Measurements from ENCODE around the gene CHD9NB. TPM values are rescaled to one million over a fixed set of nuclear protein-coding genes. Genes with fewer than 3 reads are reported as not detected.
A peak's percentile ranks its signal among the peaks of the same experiment; 100 is the strongest.
"Not testable (repeated sequence)": the region's sequence is repeated elsewhere in the genome, so short reads cannot be mapped to it uniquely, and the experiment has no call there.

Gene CHD9NB
- total RNA-seq, 1 donor from 2014 or later: 2.0 TPM

DNA sequence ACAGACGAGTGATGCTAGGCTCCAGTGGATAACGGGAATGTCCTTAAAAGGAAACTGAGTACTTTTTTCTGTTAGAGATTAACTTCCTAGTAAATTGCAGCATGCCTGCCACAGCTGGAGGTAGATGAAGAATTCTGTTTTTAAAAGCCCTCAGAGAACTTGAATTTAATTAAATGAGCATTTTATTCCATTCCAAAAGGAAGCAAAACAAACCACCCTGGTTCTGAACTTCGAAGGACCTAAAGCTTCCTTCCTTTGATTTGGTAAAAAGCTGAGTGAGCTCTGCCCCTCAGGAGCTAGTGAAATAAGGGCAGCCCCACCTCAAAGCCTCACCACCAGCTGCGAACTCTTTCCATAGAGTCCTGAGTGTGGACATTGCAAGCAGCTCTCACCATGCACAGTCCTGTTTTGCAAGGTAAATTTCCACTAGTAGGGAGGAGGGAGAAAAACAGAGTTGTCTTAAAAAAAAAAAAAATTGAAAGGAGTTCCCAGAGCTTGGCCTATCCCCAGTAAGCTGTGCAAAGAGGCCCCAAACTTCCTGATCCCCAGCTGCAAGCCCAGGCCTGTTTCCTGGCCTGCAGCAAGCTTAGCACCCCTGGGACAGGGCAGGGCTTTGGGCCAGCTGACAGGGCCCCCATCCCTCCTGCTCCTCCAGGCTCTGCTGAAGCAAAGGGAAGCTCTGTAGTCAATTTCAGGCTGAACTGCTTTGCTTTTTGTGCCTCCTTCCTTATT, 11.2 kb downstream of the CHD9NB start:
- H3K9me3 Mint-ChIP-seq (ENCODE audit: unreplicated experiment): no peaks in the 10 kb centered on the region
- no peak overlapping the region for H3K27ac Mint-ChIP-seq (ENCODE audit: unreplicated experiment)
- peaks cover 5% of the 10 kb centered on the region for H3K36me3 Mint-ChIP-seq (ENCODE audit: low read depth, unreplicated experiment)
- H3K4me1 Mint-ChIP-seq (ENCODE audit: unreplicated experiment): peaks cover 23% of the 10 kb centered on the region
- no peak overlapping the region for H3K4me3 Mint-ChIP-seq (ENCODE audit: unreplicated experiment)
- peak; percentile 16 for DNase-seq (ENCODE audit: low spot score)
- H3K27me3 Mint-ChIP-seq (ENCODE audit: unreplicated experiment): peaks cover 12% of the 10 kb centered on the region
- TF ChIP-seq, protein P1, sequence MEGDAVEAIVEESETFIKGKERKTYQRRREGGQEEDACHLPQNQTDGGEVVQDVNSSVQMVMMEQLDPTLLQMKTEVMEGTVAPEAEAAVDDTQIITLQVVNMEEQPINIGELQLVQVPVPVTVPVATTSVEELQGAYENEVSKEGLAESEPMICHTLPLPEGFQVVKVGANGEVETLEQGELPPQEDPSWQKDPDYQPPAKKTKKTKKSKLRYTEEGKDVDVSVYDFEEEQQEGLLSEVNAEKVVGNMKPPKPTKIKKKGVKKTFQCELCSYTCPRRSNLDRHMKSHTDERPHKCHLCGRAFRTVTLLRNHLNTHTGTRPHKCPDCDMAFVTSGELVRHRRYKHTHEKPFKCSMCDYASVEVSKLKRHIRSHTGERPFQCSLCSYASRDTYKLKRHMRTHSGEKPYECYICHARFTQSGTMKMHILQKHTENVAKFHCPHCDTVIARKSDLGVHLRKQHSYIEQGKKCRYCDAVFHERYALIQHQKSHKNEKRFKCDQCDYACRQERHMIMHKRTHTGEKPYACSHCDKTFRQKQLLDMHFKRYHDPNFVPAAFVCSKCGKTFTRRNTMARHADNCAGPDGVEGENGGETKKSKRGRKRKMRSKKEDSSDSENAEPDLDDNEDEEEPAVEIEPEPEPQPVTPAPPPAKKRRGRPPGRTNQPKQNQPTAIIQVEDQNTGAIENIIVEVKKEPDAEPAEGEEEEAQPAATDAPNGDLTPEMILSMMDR (IDR thresholded peaks at IDR 0.05; ENCODE audit: unreplicated experiment): no peak

DNA sequence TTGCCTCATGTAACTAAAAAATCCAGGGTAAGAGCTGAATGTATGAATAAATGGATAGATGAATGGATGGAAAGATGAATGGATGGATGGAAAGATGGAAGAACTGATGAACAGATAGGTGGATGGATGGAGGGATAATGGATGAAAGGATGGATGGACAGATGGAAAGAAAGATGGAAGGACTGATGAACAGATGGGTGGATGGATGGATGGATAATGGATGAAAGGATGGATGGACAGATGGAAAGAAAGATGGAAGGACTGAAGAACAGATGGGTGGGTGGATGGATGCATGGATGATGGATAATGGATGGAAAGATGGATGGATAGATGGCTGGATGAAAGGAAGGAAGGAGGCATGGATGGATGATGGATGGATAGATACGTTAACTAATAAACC, 11.9 kb downstream of the CHD9NB start:
- Mint-ChIP-seq H3K27me3 (ENCODE audit: unreplicated experiment) (peaks cover 12% of the 10 kb centered on the region), H3K9me3 (ENCODE audit: unreplicated experiment) (no peaks in the 10 kb centered on the region), H3K4me3 (ENCODE audit: unreplicated experiment) (no peak overlapping the region), H3K27ac (ENCODE audit: unreplicated experiment) (no peak overlapping the region), H3K4me1 (ENCODE audit: unreplicated experiment) (peaks cover 23% of the 10 kb centered on the region), H3K36me3 (ENCODE audit: low read depth, unreplicated experiment) (peaks cover under 1% of the 10 kb centered on the region)
- no peak for DNase-seq (ENCODE audit: low spot score)
- TF ChIP-seq, protein P1 (IDR thresholded peaks at IDR 0.05; ENCODE audit: unreplicated experiment): no peak

DNA sequence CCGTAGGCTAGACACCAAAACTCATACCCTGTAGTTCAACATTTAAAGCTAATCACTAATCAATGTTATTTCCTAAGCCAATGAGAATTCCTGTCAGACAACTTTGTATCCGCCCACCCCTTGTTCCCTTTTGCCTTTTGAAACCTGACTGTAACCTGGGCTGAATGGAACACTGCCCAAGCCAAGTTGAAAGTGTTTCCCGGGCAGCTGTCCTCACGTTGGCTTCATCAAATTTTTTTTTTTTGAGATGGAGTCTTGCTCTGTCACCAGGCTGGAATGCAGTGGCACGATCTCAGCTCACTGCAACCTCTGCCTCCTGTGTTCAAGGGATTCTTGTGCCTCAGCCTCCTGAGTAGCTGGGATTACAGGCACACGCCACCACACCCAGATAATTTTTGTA, 16.0 kb downstream of the CHD9NB start:
- H3K9me3 Mint-ChIP-seq (ENCODE audit: unreplicated experiment); H3K27ac Mint-ChIP-seq (ENCODE audit: unreplicated experiment); H3K4me3 Mint-ChIP-seq (ENCODE audit: unreplicated experiment); H3K4me1 Mint-ChIP-seq (ENCODE audit: unreplicated experiment); DNase-seq (ENCODE audit: low spot score); H3K27me3 Mint-ChIP-seq (ENCODE audit: unreplicated experiment); H3K36me3 Mint-ChIP-seq (ENCODE audit: low read depth, unreplicated experiment): not testable (repeated sequence)

GRCh38 chr16:53036066-53036465, 16.6 kb downstream of the CHD9NB start:
- no peak for DNase-seq (ENCODE audit: low spot score)

DNA sequence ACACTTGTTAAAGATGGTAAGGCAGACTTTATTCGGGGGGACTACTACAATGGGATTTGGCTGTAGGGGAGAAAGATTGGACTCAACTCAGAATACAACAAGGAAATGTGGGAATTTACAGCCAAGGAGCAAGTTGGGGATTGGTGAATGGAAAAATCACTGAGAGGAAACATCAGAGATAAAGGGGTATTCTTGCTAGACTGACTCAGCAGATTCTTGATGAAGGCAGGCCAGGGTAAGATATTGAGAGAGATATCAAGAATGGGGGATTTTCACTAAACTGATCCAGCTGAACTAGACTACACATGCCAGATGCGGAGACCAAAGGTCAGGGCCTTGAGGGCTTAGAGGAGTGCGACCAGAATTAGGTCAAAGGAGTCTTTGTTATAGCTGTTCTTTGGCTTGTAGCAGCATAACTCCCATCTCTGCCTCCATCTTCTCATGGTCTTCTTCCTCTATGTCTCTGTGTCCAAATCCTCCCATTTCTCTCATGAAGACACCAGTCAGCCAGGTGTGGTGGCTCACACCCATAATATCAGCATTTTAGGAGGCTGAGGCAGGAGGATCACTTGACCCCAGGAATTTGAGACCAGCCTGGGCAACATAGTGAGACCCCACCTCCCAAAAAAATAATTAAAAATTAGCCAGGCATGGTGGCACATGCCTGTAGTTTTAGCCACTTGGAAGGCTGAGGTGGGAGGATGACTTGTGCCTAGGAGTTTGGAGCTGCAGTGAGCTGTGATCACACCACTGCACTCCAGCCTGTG, 17.3 kb downstream of the CHD9NB start:
- DNase-seq (ENCODE audit: low spot score): no peak
- Mint-ChIP-seq H3K4me3 (ENCODE audit: unreplicated experiment) (no peak overlapping the region), H3K4me1 (ENCODE audit: unreplicated experiment) (no peaks in the 10 kb centered on the region), H3K27ac (ENCODE audit: unreplicated experiment) (no peak overlapping the region), H3K27me3 (ENCODE audit: unreplicated experiment) (peaks cover 7% of the 10 kb centered on the region), H3K36me3 (ENCODE audit: low read depth, unreplicated experiment) (peaks cover 5% of the 10 kb centered on the region), H3K9me3 (ENCODE audit: unreplicated experiment) (no peaks in the 10 kb centered on the region)
- TF ChIP-seq, protein P1 (IDR thresholded peaks at IDR 0.05; ENCODE audit: unreplicated experiment): no peak

More at GRCh38 chr16:53036066-53036465, 16.6 kb downstream of the CHD9NB start:
- Mint-ChIP-seq H3K9me3 (ENCODE audit: unreplicated experiment) (no peaks in the 10 kb centered on the region), H3K27me3 (ENCODE audit: unreplicated experiment) (peaks cover 7% of the 10 kb centered on the region), H3K4me3 (ENCODE audit: unreplicated experiment) (no peak overlapping the region), H3K36me3 (ENCODE audit: low read depth, unreplicated experiment) (peaks cover 5% of the 10 kb centered on the region), H3K4me1 (ENCODE audit: unreplicated experiment) (peaks cover 5% of the 10 kb centered on the region), H3K27ac (ENCODE audit: unreplicated experiment) (no peak overlapping the region)
- TF ChIP-seq, protein P1 (IDR thresholded peaks at IDR 0.05; ENCODE audit: unreplicated experiment): no peak
